ENCODE results near the gene ZRANB1.
"Not testable (repeated sequence)": the region's sequence is repeated elsewhere in the genome, so short reads cannot be mapped to it uniquely, and the experiment has no call there.

Gene ZRANB1

DNA sequence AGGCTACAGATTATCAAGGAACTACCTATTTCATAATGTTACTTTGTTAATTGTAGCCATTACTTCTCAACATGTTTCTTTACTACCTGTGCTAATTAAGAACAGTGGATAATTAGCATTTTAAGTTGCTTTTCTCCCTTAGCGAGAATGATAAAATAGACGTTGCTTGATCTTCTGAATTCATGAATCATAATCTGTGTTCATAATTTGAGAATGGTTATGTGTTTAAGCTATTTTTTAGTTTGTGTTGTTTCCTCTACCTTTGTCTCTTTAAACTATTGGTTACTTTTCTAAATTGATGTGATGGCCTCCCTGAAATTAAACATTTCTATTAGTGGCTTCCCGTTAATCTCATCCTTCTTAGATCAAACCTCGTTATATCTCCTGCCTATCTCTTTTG lies at the start of gene ZRANB1:
ZRANB1 (plus strand) TSS at position 301 of the 400 bp plus-strand sequence. CDS start 371 bp downstream, outside the sequence.
- no peak for DNase-seq

DNA sequence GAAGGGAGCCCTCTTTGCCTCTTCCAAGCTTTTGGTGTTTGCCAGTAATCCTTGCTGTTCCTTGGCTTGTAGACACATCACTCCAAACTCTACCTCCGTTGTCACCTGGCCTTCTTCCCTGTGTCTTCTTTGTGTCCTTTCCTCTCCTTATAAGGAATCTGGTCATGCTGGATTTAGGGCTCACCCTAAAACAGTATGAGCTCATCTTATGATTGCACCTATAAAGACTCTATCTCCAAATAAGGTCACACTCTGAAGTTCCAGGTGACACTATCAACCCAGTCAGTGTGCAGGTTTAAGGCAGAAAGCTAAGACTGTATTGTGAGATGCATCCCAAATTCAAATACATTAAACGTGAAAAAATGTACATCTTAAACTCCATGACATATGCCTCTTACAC lies 49.0 kb upstream of the ZRANB1 start:
- no peak for DNase-seq

DNA sequence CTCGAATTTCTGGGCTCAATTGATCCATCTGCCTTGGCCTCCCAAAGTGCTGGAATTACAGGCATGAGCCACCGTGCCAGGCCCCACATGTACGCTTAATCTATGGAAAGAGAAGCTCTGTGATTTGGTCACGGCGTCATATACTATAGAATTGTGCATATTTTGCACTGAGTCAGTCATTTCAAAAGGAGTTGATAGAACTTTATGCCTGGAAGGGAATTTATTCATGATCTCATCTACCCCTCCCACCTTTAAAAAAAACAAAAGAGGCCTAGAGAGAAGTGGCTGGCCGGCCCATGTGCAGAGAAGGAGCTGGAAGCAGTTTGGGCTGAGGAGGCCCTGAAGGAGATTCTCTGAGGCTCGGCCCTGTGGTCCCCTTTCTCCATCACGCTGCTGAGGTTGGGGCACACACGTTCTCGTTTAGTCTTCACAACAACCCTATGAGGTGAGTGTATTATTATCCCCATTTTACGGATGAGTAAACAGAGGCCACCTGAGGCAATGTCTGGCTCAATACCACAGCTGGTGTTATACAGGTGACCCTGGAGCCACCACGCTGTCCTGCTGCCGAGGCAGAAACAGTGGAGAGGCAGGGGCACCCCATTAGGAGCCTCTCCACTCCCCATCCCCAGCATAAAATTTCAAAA lies 47.2 kb upstream of the ZRANB1 start:
- DNase-seq, result no peak

DNA sequence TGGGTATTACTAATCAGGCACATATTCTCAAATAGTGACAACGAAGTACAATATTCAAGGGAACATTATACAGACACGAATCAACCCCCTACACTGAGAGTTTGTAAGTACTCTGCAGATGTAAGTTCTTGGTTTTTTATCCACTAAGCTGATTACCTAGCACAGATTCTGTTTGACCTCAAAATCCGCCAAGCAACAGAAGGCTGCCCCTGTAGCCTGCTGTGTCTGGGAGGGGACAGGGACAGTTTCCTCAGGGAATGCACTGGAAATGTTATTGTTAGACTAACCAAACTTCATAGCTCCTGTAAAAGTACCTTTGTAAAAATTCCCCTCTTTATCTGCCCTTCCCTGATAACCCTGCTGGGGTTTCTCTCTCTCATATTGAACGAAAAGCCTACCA lies 45.2 kb upstream of the ZRANB1 start:
- DNase-seq, result no peak

DNA sequence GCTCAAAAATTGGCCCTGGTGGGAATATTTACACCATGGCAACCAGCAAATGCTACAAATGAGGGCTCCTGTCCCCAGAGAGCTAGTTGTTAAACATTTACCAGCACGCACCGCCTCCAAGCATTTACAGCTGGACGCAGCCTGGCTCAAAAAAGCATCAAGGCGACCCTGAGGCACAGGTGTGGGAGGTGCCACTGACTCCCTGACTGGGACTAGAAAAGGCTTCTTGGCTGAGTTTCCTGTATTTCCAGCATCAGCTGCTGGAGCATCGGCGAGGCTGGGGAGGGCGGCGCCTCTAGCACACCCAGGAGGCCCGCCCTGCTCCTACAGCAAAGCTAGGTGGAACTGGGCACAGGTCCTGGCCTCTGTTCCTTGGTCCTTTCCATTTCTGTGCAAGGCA lies 43.5 kb upstream of the ZRANB1 start:
- no peak for DNase-seq

DNA sequence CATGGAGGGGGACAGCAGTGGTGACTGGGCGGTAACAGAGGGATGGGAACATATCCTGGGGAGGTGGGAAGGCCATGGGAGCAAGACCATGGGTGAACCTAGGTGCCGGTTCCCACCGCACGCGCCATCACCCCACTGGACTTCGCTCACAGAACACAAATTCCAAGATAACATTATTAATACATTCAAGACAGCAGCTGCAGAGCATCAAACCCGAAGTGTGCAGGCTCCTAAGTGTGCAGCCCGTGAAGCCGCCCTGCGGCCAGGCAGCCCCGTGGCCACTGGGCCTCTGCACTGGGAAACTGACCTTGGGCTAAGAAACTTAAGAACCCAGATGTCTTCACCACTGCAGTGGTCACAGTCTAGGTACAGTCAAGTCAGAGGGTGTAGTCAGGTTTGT lies 42.8 kb upstream of the ZRANB1 start:
- DNase-seq, result no peak

DNA sequence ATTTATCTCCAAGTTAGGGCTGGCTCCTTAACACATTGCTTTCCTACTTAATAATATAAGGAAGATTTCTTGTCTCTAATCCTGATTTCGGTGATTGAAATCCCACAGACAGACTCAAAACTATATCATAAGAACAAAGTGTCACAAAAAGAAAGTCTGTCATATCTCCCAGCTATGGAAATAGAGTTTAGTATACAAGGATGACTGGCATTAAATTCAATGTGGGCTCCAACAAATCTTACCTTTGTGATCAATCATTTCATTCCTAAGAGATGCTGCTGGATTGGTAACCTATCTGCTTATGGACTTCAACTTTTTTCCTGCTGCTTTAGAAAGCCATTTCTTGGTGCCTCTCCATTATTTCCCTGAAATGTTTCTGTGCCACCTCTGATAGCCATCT lies 39.5 kb upstream of the ZRANB1 start:
- DNase-seq, result no peak

DNA sequence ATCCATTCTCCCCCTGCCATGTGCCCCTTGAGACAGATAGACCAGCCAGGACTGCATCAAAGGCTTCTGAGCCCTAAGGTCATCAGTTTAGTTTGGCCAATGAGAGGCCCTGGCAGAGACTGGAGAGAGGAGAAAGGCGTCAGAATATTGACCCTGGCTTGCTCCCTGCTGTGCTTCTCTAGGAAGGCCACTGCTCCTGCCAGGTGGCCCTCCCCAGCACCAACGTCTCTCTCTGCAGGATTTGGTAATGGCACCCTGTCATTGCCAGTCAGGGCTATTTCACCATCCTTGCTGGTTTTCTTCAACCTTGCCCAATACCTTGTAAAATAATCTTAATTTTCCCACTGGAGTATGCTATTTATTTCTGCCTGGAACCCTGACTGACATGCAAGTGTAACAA lies 38.8 kb upstream of the ZRANB1 start:
- DNase-seq, result no peak

DNA sequence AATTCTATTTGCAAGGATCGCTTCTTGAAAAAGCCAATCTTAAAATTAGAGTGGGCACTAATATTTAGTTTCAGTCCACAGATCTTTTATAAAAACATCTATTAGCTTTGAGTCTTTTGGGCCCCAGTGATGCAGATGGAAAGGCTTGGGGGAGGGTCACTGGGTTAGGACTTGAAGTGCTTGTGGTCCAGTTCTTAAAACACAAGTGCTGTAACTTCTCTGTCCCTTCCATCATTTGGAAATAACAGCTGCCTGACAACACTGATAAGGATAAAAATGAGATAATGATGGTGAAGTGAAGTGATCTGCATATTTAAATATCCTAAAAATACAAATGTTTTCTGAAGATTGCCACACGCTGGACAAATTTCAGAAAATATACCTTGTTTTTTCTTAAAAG lies 37.1 kb upstream of the ZRANB1 start:
- DNase-seq, result no peak

DNA sequence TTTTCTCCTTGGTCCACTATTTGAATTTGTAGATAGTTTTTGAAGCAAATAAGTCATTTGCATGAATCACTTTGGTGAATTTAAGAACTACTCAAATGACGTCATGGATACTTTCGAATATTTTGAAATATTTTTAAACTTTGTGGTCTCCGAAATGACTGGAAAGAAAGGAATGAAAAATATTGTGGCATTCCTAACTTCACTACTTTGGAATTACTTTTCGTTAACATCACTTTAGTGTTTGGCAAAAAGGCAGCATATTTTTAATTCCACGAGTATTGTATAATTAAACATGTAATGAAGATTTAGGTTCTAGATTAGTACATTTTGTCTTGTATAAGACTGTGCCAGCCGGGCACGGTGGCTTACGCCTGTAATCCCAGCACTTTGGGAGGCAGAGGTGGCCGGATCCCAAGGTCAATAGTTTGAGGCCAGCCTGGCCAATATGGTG lies 35.3 kb upstream of the ZRANB1 start:
- DNase-seq, result no peak

DNA sequence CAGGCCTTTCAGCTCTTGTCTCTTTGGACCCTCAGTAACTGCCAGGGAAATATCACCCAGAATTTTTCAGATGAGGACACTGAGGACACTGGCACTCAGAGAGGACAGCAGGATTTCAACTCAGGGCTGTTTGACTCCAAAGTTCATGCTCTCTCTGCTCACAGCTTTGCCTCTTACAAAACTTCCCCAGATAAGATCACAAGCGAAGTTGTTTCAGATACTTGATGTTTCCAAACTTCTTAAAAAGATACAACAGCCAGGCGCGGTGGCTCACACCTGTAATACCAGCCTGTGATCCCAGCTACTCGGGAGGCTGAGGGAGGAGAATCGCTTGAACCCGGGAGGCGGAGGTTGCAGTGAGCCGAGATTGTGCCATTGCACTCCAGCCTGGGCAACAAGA lies 32.4 kb upstream of the ZRANB1 start:
- DNase-seq, result no peak

DNA sequence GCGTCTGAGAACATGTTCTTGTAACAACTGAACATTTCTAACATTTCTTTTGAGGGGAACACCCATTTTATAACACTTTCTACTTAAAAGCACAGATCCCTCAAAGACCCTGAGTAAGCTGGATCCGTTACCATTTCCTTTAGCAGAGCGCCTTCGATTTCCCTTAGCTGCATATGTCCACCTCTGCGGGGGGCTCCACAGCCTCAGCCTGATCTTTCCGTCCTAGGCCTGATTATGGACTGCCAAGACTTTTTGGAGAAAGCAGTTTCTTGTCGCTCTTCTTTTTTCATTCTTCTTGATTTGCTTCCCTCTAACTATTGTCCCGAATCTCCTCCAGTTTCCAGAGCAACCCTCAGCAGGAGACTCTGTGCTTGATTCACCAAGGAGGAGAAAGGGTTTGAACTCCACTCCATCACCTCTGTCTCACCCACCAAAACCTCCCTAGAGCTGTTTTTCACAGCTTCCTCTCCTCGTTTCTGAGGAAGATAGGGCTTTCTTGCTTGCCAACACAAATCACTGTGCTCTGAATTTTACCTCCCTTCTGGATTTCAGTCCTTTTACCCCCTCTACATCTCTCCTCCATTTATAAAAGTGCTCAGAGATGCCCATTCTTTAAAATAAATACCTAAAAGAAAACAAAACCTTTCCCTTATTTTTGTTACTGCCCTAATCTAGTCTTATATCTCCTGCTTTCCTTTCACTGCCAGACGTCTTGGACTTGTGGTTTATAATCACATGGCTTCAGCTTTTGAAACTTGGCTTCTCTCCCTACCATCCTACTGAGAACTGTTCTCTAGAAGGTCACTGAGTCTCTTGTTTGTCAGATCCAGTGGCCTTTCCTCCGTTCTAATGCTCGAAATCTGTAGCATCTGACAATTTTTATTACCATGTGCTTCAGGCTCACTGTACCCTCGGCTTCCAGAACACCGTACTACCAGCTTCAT lies 30.5 kb upstream of the ZRANB1 start:
- no peak for DNase-seq

DNA sequence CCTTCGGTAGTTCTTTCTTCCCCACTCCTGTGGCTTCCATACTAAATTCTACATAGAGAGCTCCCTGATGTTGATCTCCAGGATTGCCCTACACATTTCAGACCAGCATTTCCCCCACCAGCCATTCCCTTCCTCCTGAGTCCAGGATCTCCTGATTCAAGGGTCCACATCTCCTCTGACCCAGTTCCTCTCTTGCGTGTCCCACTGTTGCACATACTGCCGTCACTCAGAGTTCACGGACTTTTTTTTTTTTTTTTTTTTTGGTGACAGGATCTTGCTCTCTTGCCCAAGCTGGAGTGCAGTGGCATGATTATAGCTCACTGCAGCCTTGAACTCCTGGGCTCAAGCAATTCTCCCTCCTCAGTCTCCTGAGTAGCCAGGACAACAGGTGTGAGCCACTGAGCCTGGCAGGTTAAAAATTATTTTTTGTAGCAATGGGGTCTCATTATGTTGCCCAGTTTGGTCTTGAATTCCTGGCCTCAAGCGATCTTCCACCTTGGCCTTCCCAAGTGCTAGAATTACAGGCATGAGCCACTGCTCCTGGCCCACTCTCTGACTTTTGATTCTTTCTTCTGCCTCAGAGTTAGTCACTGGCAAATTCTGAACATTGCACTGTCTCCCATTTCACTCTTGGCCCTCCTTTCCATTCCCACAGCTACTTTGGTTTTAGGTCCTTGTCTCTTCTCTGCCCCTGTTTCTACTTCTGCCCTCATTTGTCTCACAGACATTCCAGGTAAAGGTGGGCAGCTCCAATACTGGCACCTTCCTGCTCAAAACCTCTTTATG lies 29.6 kb upstream of the ZRANB1 start:
- DNase-seq, result no peak

DNA sequence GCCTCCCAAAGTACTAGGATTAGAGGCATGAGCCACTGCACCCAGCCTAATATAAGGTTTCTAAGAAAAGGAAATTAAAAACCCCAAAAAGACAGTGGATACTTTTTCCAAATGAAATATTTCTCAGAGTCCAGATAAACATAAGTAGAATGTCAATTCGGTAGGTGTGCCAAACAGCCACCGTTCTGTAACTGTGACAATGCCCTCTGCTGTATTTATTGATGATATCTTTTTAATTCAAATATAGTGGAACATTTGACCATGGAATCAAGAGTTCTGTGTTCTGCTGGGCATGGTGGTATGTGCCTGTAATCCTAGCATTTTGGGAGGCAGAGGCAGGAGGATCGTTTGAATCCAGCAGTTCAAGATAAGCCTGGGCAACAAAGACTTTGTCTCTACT lies 28.8 kb upstream of the ZRANB1 start:
- no peak for DNase-seq

DNA sequence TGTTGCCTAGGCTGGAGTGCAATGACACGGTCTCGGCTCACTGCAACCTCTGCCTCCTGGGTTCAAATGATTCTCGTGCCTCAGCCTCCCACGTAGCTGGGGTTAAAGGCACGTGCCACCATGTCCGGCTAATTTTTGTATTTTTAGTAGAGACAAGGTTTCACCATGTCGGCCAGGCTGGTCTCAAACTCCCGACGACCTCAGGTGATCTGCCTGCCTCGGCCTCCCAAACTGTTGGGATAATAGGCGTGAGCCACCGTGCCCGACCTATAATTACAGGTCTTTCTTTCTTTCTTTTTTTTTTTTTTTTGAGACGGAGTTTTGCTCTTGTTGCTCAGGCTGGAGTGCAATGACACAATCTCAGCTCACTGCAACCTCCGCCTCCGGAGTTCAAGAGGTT lies 27.5 kb upstream of the ZRANB1 start:
- not testable (repeated sequence) for DNase-seq

DNA sequence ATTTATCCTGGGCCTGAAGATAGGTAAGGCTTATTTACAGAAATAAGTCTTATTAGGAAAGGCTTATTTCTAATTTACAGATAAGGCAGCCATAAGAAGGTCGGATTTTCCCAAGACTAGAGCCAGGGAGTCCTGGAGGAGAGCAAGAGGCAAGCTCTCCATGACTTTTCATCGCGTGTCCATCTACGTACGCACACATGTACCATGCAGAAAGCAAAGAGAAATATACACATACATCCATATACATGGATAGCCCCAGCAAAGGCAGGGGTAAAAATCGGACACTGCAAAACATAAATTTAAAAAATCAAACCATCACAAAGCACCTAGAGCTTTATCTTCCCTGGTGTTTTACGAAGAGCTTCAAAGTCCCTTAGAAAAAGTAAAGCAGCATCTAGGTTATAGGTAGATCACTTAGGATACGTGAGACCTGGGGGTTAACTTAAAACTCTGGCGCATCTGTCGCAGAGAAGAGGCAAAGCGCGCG lies 25.8 kb upstream of the ZRANB1 start:
- no peak for DNase-seq

DNA sequence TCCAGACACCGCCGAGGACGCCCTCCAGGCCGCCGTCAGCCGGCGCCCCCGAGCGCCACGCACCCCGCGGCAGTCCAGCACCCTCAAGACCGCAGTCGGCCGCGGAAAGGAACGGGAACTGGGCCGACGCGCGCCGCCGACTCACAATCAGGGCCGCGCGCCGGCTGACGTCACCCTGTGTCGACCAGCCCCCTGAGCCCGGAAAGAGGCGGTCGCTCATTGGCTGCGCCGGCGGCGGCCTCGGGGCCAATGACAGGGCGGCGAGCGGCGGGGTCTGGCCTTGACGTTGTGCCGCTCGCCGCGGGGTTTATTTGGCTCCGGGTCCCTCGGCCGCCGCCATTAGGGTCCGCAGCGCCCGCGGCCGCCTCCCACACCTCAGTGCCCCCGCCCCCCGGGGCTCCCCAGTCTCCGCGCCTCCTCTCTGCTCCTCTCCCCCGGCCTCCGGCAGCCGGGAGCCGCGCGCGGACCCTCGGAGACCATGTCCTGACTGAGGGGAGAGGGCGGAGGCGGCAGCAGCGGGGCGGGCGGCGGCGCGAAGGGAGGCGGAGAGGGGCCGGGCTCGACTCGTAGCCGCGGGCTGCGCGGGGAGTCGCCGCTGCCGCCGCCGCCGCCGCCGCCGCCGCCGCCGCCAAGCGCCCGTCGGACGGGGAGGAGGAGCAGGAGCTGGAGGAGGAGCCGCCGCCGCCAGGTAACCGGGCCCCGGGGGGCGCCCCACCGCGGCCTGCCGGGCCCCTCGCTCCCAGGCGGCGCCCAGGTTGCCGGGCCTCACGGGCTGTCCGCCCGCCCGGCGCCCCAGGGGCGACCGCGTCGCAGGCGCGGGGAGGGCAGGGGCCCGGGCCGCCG lies 25.1 kb upstream of the ZRANB1 start:
- peak; percentile 97 for DNase-seq

DNA sequence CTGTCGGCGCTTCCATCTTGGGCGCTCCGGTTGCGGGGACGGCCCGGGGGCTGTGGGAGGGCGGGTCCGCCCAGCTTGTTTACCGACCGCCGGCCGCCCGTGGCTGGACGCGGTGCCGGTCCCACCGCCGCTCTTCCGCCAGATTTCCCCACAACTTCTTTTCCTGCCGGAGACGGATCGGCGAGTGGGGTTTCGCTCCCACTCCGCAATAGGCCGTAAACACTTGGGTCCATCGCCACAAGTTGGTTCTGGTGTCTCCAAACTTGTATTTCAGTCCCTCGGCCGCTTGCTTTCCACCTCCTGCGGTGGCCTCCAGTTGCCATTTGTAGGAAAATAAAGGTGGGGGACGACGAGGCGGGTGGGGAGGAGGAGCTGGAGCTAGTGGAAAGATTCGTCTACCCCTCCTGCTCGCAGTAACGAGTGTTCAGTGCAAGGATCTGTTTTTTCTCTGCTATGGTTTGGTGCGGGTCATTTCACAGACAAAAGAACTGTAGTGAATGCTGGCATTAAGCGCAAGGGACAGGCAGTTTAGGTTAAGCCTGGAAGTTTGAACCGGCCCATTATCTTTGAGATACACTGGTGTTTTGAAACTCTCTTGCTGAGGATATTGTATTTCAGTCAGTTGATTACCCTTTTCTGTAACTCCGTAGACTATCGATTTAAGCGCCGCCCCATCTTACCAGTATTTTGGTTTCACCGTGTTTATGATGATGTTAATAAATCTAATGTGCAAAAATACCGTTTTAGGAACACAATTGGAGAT lies 24.3 kb upstream of the ZRANB1 start:
- DNase-seq, result peak; percentile 45

DNA sequence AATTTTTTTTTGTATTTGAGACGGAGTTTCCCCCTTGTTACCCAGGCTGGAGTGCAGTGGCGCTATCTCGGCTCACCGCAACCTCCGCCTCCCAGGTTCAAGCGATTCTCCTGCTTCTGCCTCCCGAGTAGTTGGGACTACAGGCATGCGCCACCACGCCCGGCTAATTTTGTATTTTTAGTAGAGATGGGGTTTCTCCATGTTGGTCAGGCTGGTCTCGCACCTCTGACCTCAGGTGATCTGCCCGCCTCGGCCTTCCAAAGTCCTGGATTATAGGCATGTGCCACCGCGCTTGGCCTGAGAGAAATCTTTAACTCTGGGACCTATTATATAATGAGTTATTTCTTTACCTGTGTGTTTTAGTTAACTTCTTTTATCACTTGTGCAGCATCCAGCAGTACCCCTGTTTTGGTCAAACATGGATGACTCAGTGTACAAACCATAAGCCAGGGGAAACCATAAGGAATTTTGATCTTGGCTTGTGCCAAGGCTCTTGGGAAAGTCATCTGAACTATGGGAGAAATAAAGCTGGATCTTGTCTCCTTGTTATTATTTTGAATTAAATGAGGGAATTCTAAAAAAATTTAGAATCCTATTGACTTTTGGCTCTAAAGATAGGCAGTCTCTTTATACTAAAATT lies 23.6 kb upstream of the ZRANB1 start:
- DNase-seq, result no peak

DNA sequence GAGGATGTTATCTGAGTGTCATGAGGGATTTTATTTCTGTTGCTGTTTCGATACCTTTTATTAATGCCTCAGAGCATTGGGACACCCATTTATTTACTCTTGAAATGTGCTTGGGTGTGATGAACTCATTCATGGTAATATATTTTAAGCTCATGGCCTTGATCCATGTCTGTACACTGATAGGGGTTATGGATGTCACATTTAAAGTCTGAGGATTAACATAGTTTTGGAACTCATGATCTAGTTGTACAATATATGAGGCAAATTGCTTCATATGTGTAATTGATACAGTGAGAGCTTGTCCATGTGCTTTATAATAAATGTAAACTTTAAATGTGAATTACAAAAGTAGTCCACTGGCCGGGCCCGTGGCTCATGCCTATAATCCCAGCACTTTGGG lies 23.0 kb upstream of the ZRANB1 start:
- DNase-seq, result no peak

DNA sequence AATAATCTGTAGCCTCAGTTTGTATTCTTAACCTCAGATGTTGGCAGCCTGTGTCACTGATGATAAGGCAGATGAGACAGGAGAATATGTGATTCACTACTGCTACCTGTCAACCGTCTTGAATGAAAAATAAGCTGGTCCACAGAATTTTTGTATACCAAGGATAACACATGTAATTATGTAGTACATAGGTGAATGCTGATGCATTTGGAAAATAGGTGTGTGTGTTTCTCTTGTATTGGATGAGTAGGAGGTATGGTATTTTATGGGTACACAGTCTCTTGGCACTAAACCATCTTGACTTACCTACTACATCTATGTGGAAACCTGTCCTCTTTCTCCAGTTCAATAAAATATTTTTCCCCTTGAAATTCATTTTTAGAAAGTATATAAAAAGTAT lies 20.7 kb upstream of the ZRANB1 start:
- no peak for DNase-seq
